ENCODE measurements around the gene GIPC3.
"Not testable (repeated sequence)": the region's sequence is repeated elsewhere in the genome, so short reads cannot be mapped to it uniquely, and the experiment has no call there.

The GIPC3 gene

DNA sequence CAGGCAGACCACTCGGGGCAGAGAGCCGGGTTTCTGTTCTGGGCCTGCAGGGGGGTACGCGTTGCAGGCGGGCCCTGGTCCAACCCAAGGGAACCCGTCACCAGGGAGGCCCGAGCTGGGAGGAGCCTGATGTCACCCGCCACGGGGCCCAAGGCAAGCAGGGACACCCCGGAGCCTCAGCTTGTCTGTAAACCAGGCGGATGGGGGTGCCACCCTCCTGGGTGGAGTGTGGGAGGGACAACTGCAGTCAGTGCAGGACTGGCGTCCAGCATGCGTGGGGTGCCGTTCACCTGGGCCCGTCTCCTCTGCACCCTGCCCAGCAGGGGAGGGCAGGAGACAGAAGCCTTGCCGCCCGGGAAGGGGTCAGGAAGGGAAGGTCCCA is 34.3 kb downstream of the GIPC3 start:
- DNase-seq, result no peak

- no peak for DNase-seq
Measured at GRCh38 chr19:3620145-3620816, 35.0 kb downstream of the GIPC3 start.

- DNase-seq, result no peak
Measured at GRCh38 chr19:3620817-3621547, 35.7 kb downstream of the GIPC3 start.

DNA sequence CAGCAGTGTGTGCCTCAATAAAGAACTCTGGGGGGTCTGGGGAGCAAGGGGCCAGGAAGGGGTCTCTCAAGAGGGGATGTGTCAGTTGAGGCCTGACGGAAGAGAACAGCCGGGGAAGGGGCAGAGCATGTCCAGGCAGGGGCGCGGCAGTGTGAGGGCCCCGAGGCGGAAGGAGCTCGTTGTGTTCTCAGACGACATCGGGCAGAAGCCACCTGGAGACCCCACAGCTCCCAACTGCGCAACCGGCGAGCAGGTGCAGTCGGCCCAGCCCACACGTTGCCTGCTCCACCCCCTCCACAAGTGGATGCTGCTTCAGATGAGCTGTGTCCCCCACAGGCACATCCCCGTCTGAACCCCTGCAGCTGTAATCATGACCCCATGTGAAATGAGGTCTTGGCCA is 36.4 kb downstream of the GIPC3 start:
- no peak for DNase-seq

- DNase-seq, result no peak
Measured at GRCh38 chr19:3622224-3622623, 36.9 kb downstream of the GIPC3 start.

DNA sequence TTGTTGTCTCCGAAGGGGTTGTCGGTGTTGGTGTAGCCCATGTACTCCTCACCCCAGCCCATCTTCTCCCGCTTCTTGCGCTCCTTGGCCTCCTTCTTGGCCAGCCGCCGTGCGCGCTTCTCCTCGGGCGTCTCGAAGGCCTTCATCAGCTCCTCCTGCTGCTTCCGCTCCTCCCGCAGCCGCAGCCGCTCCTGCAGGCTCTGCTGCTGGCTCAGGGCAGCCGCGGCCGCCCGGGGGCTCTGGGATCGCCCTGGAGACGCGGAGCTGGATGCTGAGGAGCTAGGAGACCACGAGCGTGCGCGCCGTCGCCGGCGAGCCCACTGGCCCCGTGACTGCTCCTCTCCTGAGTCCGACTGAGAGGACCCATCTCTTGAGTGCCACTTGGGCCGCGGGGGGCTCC is 38.4 kb downstream of the GIPC3 start:
- no peak for DNase-seq

DNA sequence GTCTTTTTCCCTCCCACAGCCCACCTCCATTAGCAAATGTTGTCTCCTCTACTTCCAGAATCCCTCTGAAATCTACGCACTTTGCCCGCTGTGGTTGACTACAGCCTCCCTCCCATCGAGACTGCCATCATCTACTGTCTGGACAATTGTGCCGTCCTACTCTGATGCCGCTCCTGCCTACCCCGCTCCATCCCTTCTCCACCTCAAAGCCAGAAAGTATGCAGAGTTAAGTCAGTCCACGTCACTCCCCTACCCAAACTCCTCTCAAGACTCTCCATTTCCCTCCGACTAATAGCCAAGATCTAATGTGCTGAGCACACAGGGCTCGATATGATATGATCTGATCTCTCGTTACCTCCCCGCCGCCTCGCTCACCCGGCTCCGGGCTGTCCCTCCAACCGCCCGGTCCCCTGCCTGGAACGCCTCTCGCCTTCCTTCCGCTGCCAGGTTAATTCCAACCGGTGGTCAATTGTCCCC is 40.8 kb downstream of the GIPC3 start:
- no peak for DNase-seq

DNA sequence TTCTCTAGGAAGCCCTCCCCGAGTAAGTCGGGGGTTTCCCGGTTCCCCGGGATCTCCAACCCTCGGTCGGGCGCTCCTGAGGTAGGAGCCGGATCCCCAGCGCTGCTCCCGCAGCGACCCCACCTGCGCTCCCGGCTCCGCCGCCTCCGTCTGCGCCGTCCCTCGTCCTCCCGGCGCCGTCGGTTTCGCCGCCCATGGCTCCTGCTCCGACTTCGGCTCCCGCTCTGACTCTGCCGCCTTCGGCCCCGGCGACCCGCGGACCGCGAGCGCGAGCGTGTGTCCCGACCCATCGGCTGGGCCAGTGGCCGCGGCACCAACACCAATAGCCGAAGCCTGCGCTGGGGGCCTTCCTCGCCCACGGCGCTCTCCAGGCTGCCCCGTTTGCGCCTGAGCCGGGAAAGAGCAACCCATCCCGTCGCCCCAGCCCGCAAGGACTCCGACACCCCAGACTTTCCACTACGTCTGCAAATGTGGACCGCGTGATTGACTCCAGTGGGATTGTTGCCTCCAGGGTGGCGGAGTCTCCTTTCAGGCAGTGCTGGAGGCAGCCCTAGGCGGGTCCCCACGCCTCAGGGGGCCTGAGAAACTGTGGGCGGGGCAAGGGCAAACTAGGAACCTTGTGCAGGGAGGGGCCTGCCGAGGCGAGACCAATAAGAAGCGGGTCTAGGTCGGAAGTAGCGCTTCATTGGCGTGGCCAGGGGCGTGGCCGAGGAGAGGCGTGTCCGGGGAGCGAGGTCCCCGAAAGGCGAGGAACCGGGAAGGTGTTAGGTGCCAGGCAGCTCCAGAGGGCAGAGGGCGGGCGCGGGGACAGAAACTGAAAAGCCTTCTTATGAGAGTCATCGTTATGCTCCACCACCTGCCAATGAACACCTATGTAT is 41.4 kb downstream of the GIPC3 start, which contains the start of gene CACTIN:
Gene CACTIN (minus strand): TSS at position 318 of the 878 bp plus-strand sequence. CDS start 28 bp downstream, at position 290.
- peak; percentile 98 for DNase-seq

GRCh38 chr19:3627351-3627723 is 42.1 kb downstream of the GIPC3 start:
- DNase-seq, result no peak

DNA sequence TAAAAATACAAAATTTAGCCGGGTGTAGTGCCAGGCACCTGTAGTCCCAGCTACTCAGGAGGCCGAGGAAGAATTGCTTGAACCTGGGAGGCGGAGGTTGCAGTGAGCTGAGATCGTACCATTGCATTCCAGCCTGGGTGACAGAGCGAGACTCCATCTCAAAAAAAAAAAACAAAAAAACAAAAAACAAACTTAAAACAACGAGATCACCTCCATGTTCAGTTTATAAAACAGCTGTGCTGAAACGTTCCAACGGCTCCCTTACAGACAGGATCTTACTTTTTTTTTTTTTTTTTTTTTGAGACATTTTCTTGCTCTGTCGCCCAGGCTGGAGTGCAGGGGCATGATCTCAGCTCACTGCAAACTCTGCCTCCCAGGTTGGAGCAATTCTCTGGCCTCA is 43.5 kb downstream of the GIPC3 start:
- not testable (repeated sequence) for DNase-seq

GRCh38 chr19:3631053-3631861 is 46.0 kb downstream of the GIPC3 start:
- no peak for DNase-seq

- no peak for DNase-seq
Measured at GRCh38 chr19:3632098-3632497, 46.8 kb downstream of the GIPC3 start.

DNA sequence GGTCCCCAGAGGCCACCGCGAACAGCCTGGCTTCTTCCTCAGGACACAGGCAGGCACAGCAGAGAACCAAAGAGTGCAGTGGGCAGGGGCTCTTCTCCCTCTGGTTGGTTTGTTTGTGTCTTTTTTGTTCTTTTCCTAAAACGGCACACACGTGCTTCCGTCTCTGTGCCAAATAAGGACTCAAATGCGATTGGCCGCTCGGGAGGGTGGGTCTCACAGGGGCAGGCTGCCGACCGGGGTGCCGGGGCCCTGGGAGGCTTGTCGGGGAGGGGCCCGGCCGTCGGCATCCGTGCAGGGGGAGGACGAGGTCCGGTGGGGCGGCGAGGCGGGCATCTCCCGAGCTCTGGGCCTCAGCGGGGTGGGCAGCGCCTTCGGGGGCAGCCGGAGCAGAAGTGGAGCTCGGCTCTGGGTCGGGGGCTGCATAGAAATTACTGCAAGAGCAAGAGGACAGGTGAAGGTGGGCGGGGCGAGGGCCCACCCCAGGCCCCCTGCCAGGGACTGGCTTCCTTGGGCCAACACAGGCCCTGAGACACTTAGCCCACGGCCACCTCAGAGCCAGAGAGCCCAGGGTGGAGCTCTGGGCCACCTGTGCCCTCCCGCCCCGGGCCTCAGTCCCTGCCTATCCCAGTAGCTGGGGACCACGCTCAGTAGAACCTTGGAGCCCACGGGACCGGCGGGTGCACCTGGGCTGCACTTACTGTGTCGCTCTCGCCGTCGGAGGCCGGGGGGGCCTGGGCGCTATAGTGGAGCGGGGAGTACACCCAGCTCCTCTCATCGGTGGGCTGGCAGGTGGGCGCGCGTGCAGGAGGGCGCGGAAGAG is 47.7 kb downstream of the GIPC3 start:
- DNase-seq, result no peak

- no peak for DNase-seq
Measured at GRCh38 chr19:3633559-3633988, 48.3 kb downstream of the GIPC3 start.

GRCh38 chr19:3634496-3635045 is 49.3 kb downstream of the GIPC3 start:
- DNase-seq, result no peak

DNA sequence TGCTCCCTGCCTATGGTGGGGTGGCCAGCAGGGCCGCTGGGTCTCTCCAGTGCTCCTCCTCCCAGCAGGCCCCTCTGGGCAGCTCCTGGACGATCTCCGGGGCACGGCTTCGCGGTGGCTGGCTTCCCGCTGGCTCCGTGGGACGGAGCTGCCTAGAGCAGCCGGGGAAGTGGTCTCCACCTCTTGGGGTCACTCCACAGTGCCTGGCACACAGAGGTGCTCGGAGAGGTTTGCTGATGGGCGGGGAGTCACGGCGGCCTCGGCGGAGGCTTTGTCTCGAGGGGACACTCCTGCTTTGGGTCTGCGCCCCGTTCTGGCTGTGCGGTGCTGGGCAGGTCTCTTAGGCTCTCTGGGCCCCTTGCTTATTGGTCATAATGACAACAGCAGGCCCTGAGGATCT is 51.2 kb downstream of the GIPC3 start:
- DNase-seq, result no peak

- no peak for DNase-seq
Measured at GRCh38 chr19:3636962-3637361, 51.7 kb downstream of the GIPC3 start.

GRCh38 chr19:3637621-3638020 is 52.3 kb downstream of the GIPC3 start:
- no peak for DNase-seq

DNA sequence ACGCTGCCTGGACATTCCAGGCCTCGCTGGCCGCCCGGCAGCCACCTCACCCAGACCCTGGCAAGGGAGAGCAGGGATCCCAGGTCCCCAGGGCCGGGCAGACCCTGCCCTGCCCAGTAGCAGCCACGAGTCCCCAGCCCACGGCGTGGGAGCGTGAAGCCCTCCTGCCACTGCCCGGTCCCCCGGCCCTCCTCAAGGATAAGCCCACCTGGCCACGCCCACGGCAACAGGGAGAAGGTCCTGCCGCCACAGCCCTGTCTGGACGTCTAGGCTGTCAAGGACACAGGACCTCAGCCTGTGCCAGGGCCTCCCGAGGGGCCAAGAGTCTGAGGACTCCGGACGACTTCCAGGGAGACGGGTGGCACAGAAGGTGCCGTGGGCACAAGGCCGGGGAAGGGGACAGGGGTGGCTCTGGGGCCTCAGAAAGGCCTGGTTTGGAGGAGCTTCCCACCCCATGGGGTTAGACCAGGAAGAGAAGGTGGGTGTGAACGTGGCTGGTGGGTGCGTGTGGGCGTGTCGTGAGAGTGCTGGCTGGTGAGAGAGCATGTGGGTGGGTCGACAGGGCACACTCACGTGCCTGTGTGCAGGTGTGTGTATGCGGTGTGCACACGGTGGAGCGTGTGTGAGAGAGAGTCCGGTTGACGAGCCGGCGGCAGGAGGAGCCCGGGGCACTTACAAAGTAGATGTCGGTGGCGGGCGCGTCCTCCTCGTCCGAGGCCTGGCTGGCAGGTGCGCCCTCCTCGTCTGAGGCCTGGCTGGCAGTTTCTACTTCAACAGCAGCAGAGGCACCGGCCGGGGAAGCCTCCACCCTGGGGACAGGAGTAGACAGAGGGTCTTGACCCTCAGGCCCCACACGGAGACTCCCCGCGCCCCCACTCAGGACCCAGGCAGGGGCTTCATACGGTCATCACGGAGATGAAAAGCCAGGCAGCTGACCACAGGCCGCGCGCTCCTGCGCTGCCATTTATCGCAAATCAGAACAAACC is 53.2 kb downstream of the GIPC3 start:
- DNase-seq, result no peak

DNA sequence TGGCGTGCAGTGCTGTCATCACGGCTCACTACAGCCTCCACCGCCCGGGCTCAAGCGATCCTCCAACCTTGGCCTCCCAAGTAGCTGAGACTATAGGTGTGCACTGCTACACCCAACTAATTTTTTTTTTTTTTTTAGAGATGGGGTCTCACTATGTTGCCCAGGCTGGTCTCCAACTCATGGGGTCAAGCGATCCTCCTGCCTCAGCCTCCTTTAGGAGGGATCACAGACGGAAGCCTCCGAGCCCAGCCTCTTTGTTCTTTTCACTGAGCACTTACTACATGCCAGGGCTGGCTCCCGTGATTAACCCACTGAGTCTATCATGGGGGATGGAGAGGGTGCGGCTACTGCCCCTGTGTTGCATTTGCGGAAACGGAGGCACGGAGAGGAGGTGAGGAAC is 54.2 kb downstream of the GIPC3 start:
- DNase-seq, result no peak

All from CD4-positive, alpha-beta T cell treated with Interleukin-12 subunit alpha and Interleukin-12 subunit beta, for 1 hour (primary cell).